HG02943 (cell line): ENCODE measurements around the gene KDM6B.

Experiments used
- ATAC-seq: cut with Tn5 transposase; IDR thresholded peaks from one replicate; pipeline ENCODE4 v1.9.1; 2021; ENCODE audit warnings: mild to moderate bottlenecking, low read depth, moderate library complexity; ENCODE audit not compliant: unreplicated experiment

Gene KDM6B

DNA sequence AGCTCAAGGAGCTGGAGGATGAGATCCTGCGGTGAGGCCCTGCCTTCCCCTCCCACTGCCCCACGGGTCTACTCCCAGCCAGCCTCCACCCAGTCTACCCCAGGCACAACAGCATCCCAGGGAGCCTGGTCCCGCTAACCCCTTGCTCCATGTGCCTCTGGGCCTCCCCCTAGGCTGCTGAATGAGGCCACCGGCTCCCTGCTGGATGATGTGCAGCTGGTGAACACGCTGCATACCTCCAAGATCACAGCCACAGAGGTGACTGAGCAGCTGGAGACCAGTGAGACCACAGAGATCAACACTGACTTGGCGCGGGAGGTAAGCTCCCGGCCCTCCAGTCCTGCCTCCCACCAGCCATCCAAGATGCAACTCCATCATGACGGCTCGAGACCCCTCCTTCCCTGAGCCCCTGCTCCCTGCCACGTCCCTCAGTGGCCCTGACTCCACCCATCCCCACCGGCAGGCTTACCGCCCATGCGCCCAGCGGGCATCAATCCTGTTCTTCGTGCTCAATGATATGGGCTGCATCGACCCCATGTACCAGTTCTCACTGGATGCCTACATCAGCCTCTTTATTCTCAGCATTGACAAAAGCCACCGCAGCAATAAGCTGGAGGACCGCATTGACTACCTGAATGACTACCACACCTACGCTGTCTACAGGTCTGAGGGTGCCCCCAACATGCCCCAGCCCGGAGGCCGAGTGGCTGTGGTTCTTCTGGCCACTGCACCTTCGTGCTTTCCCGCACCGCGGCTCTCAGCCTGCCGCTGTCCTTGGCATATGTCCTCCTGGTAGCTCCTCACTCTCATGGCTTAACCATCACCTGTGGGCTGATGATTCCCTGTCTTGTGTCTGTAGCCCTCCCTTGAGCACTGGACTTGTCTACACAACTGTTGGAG lies 15.0 kb upstream of the KDM6B start:
- no peak for ATAC-seq

DNA sequence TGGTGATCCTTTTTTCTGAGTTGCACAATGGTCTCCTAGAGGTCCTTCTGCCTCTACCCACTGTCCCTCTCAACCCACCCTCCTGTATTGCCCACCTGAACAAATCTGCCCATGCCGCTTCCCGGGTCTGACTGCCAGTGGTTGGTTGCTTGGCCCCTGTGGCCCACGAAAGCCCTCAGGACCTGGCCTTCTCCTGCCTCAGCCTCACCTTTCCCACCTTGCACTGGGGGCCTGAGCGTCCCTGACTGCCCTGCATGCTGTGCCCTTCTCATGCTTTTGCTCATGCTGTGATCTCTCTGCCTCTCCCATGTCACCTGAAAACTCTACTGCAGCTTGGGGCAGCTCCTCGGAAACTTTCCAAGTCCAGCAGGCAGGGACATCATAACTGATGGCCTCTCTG lies 13.8 kb upstream of the KDM6B start:
- ATAC-seq, result no peak

DNA sequence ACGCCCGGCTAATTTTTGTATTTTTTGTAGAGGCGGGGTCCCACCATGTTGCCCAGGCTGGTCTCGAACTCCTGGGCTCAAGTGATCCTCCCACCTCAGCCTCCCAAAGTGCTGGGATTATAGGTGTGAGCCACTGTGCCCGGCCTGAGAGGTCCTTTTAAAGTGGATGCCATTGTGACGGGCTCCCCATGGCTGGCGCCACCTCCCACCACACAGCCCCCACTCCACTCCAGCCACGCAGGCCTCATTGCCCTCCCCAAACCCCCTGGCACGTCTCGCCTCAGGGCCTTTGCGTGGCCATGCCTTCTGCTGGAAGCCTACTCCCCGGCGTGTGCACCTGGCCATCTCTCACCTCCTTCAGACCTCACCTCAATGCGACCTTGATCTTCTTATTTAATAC lies 11.9 kb upstream of the KDM6B start:
- no peak for ATAC-seq

DNA sequence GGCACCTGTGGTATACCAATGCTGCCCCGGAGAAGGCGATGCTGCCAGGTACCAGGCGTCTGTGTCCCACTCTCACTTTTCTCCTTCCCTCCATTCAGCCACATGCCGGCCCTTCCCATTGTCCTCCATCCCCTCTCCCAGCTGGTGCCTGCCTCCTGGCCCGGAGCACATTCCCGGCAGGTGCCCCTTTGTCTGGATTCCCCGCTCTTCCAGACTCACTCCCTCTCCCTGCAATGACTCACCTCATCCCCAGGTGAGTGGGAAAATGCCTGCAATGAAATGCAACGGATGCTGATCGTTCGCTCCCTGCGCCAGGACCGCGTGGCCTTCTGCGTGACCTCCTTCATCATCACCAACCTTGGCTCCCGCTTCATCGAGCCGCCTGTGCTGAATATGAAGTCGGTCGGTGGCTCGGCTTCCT lies 10.4 kb upstream of the KDM6B start:
- ATAC-seq, result no peak

DNA sequence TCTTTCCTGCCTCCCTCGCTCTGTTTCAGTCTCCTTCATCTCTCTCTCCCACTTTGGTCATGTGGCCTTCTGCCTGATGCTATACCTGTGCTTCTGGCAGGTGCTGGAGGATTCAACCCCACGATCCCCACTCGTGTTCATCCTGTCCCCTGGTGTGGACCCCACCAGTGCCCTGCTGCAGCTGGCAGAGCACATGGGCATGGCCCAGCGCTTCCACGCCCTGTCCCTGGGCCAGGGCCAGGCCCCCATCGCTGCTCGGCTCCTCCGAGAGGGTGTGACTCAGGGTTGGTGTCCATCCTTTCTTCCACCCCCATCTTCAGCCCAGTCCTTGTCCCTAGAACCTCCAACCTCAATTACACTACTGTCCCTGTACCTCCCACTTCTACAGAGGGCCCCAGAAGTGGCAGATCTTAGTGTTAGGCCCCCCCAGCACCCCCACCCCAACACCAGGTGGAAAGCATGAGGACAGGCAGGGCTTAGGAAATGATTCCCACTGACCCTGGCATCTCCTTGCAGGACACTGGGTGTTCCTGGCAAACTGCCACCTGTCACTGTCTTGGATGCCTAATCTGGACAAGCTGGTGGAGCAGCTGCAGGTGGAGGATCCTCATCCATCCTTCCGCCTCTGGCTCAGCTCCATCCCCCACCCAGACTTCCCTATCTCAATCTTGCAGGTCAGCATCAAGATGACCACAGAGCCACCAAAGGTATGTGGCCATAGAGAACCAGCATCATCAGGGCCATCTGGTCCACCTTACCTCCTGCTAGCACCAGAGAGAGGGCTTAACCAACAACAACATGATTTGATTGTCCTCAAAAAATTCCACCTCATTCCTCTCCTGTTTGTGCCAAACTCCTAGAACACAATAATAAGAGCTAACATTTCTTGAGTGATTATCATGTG lies 9.7 kb upstream of the KDM6B start:
- no peak for ATAC-seq

DNA sequence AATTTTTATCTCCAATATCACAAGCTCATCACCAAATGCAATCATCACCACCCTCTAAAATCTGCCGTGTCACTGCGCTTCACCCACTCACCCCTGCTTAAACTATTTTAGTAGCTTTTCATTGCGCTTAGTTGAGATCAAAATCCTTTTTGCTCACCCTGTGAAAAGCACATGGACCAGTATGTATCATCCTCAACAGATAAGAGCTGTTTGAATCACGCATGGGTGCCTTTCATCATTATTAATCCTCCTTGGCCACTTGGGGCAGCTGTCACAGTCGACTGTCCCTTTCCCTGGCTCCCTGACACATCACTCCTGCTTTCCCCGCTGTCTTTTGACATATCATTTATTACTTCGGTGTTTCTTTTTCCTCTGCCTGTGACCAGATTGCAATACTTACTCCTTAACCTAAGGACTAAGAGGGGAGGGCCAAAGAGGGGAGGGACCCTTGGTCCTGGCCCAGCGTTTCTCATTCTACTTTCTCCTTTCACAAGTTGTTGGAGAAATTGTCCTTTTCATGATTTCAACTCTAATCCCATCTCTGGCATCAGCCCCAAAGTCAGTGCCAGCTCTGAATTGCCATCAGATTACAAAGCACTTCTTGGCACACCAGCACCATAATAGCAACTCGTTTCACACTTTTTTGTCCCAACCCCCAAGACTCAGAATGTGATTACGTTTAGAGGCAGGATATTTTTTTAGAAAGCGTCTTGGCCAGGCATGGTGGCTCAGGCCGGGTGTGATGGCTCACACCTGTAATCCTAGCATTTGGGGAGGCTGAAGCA lies 8.6 kb upstream of the KDM6B start:
- no peak for ATAC-seq

DNA sequence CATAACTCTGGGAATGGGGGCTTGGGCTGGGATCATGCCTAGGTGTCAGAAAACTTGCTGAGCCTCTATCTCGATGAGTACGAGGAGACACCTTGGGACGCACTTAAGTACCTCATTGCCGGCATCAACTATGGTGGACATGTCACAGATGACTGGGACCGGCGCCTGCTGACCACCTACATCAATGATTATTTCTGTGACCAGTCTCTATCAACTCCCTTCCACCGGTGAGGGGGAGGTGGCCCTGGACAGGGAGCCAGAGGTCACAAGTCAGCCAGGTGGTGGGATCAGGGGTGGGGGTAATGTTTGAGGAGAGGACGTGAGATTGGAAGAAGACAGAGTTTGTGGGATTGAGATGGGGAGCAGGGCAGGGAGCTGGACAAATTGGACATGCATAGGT lies 3.4 kb upstream of the KDM6B start:
- ATAC-seq, result no peak

DNA sequence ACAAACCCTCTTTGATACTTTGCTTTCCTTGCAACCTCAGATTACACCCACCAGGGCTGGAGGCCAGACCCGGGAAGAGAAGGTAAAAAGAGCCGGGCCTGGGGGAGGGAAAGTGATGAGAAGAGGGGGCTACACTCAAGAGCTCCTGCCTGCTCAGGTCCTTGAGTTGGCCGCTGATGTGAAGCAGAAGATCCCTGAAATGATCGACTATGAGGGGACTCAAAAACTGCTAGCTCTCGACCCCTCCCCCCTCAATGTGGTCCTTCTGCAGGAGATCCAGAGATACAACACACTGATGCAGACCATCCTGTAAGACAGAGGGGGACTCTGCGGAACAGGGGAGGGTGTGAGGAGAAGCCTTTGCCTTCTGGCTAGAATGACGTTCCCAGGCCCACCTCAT lies 2.8 kb upstream of the KDM6B start:
- ATAC-seq, result no peak

DNA sequence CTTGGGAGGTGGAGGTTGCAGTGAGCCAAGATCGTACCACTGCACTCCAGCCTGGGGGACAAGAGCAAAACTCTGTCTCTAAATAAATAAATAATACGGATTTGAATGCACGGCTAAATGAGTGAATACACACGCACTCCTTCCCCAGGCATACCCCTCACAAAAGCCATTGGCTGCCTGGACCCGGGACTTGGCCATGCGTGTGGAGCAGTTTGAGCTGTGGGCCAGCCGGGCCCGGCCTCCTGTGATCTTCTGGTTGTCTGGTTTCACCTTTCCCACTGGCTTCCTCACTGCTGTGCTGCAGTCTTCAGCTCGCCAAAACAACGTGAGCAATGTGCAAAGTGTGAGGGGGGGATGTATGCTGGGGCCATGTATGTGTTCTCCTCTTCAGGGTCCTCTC lies 1.6 kb upstream of the KDM6B start:
- no peak for ATAC-seq

DNA sequence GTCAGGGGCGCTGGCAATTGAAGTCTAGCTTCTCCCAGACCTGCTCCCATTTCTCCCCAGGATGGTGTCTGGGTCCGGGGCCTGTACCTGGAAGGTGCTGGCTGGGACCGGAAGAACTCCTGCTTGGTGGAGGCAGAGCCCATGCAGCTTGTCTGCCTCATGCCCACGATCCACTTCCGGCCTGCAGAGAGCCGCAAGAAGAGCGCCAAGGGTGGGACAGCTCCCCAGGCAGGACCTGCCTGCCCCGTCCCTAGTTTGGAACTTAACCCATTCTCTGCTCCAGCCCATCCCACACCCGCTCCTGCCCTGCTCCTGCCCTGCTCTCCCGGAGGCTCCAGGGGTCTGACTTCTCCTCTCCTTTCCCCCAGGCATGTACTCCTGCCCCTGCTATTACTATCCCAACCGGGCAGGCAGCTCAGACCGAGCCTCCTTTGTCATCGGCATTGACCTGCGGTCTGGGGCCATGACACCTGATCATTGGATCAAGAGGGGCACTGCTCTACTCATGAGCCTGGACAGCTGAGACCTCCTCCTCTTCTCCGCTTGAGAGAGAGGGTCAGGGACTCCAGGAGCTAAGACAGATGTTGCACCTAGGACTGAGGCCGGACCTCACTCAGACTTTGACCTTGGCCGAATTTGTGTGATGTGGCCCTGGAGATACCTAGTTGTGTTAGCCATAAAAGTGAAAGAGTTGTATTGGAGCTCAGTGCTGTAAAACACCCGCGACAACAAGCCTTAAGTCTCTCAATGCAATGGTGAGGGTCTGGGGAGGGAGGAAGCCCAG lies 814 bp upstream of the KDM6B start:
- no peak for ATAC-seq

DNA sequence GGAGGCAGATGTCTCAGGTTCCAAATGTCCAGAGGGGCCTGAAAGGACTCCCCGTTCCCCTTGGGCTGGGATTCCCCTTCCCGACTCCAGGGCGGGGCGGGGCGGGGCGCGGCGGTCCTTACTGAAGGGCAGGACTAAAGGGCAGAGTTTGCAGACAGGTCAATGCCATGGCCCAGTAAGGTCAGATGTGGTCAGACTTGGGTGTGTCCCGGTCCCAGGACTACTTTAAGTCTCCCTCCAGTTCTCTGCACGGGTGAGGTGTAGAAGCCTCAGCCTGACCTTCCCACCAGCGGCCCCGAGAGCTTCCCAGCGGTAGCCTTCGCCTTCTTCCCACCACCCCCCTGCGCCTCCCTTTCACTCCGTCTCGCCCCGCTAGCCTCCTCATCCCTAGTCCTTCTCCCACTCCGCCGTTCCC lies 532 bp downstream of the KDM6B start:
- no peak for ATAC-seq

DNA sequence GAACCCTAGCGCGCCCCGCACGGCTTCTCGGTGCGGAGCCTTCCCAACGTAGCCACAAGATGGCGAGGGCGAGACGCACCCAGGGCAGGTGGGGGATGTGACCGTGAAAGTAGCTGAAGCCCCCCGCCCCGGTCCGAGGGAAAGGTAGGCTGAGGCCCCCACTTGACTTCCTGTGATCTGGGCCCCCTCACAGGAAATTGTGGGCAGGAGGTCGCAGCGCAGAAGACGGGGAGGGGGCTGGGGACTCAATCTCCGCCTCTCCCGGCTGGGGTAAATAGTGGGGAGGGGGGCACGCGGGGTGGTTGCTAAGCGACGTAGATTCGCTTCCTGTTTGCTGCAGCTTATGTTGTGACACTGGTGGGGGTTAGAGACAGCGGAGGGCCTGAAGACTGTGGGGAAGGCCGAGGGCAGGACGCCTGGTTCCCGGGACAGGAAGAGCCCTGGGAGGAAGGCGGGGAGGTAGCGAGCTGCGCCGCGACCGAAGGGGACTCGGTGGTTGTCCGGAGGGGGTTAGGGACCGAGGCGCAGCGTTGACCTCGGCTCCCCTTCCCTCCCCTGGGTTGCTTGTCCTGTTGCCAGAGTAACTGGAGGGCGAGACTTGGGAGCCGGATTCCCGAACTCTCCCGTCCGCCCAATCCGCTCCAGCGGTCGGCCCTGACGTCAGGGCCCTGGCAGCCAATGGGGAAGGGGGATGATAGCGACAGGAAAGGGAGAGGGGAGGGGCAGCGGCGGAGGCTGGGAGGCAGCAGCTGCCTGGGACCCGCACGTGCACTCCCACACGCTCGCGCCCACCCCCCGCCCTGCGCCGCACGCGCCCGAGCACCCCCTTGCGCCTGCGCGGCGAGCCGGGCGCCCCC lies 1.2 kb downstream of the KDM6B start:
- no peak for ATAC-seq

DNA sequence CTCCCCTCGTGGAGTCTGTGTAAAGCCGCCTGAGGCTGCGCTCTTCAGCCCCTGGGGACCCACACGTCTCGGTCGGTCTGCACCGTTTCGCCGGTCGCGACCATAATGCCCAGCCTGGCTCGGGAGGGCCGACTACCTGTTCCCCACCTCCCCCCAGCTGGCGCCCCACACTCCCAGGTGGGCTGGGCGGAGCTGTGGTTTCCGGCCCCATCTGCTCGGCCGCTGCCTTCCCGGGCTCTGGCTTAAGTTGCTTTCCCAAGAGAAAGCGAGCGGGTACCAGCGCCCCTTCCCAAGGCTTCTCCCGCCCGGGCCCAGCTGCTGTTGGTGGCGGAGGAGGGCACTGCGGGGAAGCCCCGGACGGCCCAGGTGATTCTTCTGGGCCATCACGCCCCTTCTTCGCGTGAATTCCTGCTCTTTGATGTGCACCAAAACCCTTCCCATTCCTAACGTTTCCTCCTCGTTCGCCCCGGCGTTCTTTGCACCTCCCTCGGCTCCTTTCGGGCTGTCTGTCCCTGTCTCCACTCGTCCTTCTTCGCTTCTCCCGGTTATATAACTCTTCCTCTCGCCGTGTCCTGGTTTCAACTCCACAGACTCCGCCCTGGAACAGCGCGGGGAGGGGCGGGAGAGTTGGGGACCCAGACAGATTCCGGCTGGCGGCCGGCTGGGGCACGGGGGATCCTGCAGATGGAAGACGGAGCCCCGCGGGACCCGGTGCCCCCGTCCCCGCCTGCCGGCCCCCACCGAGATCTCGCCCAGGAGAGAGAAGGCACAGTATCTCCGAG lies 2.0 kb downstream of the KDM6B start:
- ATAC-seq, result no peak

DNA sequence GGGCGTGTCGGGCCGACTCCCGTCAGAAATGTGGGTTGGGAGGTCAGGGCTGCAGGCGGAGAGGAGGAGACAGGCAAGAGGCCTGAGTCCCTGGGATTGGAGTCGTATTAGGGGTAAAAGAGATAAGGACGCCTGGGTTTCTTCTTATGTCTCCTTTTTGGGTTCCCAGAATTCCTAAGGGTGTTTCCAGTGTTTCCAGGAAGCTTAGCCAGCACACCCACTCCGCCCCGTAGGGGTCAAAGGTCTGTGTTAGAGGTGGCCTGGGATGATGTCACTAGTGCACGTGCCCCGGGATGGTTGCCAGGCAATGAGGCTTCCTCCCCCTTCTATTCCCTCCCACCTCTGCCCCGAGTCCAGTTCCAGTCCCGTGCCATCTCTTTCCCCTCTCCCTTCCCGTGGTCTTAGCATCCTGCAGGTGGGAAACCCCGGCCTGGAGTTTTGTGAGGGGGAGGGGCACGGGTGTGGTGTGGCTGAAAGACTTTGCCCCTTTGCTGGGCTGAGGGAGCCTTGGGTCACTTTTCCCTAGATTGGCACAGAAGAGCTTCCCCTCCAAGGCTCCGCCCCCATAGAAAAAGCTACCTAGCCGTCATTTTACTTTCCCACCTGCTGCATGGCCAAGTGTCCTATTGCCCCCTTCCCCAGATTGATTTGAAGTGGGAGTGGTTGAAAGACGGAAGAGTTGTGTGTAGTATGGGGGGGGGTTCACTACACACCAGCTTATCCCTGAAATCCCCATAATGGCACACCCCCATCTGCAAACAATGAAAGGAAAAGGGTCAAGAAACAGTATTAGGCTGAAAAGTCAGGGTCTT lies 2.8 kb downstream of the KDM6B start:
- ATAC-seq, result no peak

DNA sequence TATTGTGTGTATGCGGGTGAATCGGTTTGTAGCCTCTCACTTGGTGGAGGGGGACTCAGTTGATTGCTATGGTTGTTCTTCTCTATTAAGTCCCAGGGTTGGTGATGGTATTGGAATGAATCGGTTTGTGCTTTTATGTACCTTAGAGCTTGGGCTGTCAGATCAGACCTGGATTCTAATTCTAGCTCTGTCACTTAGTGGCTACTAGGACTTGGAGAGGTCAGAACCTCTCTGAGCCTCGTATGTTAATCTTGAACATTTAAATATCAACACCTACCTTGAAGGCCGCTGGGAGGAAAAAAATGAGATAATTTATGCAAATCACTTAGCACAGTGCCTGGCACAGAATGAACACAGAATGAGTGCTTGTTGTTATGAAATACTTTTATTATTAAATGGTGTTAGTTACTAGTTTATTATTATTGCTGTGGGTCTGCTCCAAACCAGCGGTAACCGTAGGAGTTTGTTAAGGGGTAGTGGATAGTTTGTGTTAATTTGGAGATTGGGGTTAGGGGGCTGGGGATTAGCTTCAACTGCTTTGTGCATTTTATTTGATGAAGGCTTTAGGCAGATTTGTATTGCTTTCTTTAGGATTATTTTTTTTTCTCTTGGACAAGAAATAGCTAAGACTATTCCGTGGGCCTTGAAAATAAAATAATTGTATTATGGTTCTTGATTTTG lies 3.5 kb downstream of the KDM6B start:
- ATAC-seq, result no peak

DNA sequence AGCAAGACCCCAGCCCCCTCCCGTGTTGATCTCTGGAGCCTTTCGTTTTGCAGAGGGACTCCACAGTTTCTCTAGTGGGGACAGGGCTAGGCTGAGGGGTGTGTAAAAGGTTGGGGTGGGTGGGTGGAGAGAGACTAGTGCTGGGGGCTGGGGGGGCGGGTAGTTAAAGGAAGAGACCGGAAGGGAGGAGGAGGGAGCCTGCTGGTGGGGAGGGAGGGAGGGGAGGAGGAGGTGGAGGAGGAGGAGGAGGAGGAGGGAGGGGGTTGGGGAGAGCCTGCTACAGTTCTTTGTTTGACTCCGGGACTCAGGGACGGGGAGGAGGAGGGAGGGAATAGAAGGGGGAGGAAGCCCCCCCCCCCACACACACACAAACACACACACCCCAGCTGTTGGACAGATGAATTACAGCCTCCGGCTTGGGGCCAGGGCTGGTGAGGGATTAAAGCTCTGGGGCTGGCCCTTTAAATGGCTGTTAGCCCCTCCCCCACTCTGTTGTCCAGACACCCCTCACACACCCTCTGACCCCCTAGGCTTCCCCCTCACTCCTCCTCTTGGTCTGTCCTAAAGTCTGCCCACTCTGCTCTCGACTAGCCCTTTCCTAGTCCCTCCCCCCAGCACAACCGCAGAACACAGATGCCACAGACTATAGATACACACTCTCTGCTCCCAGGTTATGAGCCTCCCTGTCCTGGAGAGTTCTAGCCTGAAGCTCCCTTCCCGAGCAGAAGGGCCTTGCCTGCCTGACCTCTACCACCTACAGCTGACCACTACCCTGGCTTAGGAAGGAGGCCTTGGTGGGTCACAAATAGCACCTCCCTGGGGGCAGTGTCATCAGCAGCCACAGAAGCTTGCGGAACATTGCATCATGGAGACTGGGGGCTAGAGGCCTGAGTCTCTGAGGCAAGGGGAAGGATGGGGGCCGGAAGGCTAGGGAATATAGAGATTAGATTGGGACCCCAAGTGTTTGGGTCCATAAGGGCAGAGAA lies 4.4 kb downstream of the KDM6B start:
- no peak for ATAC-seq
